ENCODE data around the gene HDAC4. TPM values are rescaled to one million over a fixed set of nuclear protein-coding genes. Genes with fewer than 3 reads are reported as not detected.

Gene HDAC4
- total RNA-seq, 6 experiments from 2014 or later, result 7.4 to 13.0 (median 9.5) TPM

DNA sequence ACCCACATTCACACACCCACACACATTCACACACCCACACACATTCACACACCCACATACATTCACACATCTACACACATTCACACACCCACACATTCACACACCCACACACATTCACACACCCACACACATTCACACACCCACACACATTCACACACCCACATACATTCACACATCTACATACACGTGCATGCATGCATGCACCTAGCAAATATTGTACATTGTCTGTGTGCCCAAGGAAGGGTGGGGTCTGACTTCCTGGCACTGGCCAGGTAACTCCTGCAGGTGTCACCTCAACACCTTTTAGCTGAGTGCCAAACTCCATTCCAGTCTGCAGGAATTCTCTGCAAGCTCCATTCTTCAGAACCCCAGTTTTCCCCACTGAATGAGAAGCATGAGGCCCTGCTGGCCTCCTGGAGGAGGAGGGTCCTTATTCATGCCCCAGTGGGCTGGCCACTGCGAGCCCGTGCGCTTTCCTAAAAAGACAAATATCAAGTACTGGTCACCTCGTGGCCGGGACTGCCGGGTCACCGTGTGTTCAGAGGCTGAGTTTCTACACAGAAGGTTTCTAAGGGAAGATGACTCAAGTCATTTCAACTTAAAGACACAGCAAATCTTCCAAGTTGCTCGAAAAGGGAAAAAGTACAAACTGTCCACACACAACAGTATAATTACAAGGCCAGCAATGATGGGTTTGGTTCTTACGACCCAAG is 131.5 kb downstream of the HDAC4 start:
- H3K4me3 Mint-ChIP-seq, result no peak overlapping the region
- no peak overlapping the region for H3K27ac Mint-ChIP-seq
- TF ChIP-seq, protein P1, sequence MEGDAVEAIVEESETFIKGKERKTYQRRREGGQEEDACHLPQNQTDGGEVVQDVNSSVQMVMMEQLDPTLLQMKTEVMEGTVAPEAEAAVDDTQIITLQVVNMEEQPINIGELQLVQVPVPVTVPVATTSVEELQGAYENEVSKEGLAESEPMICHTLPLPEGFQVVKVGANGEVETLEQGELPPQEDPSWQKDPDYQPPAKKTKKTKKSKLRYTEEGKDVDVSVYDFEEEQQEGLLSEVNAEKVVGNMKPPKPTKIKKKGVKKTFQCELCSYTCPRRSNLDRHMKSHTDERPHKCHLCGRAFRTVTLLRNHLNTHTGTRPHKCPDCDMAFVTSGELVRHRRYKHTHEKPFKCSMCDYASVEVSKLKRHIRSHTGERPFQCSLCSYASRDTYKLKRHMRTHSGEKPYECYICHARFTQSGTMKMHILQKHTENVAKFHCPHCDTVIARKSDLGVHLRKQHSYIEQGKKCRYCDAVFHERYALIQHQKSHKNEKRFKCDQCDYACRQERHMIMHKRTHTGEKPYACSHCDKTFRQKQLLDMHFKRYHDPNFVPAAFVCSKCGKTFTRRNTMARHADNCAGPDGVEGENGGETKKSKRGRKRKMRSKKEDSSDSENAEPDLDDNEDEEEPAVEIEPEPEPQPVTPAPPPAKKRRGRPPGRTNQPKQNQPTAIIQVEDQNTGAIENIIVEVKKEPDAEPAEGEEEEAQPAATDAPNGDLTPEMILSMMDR (IDR thresholded peaks at IDR 0.05), result no peak
- H3K4me1 Mint-ChIP-seq (ENCODE audit: low read depth), result peaks cover 69% of the 10 kb centered on the region
- DNase-seq, result no peak
- no peaks in the 10 kb centered on the region for H3K36me3 Mint-ChIP-seq (ENCODE audit: low read depth)
- H3K9me3 Mint-ChIP-seq, result no peaks in the 10 kb centered on the region
- H3K27me3 Mint-ChIP-seq (ENCODE audit: insufficient read depth), result peaks cover 6% of the 10 kb centered on the region

DNA sequence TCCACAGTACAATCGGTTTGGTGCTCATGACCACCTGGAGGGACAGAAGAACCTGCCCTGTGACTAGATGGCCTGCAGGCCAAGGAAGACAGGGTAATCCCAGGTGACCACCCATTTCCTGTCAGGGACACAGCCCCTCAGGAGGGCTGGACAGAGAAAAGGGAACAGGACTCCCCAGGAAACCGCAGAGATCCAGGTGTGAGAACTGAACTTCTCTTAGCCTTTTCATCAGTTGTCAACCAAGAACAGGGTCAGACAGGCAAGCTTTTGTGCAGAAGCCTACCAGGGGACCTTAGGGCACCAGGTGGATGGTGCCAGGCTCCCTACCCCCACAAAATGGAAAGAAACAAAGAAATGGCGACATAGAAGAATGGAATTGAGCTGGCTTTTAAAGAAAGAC is 132.3 kb downstream of the HDAC4 start:
- H3K27me3 Mint-ChIP-seq (ENCODE audit: insufficient read depth), result peaks cover 6% of the 10 kb centered on the region
- H3K4me1 Mint-ChIP-seq (ENCODE audit: low read depth), result peaks cover 64% of the 10 kb centered on the region
- no peak overlapping the region for H3K27ac Mint-ChIP-seq
- no peaks in the 10 kb centered on the region for H3K9me3 Mint-ChIP-seq
- TF ChIP-seq, protein P1 (IDR thresholded peaks at IDR 0.05), result no peak
- no peak overlapping the region for H3K4me3 Mint-ChIP-seq
- DNase-seq, result no peak
- no peaks in the 10 kb centered on the region for H3K36me3 Mint-ChIP-seq (ENCODE audit: low read depth)

DNA sequence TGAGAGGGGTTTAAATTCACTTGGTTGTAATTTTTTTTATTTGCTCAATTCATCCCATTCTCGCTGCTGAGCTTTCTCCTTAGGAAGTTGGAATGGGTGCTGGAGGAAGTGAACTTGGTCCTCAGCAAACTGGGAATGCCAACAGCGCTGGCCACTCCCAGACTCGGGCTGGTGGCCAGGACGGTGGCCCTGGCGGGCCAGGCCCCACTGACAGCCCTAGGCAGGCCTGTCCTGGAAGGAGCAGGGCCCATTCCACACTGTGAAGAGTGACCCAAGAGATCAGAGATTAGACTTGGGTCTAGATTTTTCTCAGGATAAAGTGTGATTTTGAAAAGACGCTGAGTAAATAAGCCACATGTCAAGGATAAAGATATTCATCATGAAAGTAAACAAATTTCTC is 132.7 kb downstream of the HDAC4 start:
- DNase-seq, result no peak
- peaks cover 59% of the 10 kb centered on the region for H3K4me1 Mint-ChIP-seq (ENCODE audit: low read depth)
- no peak overlapping the region for H3K4me3 Mint-ChIP-seq
- TF ChIP-seq, protein P1 (IDR thresholded peaks at IDR 0.05), result no peak
- H3K9me3 Mint-ChIP-seq, result no peaks in the 10 kb centered on the region
- H3K36me3 Mint-ChIP-seq (ENCODE audit: low read depth), result no peaks in the 10 kb centered on the region
- H3K27ac Mint-ChIP-seq, result no peak overlapping the region
- H3K27me3 Mint-ChIP-seq (ENCODE audit: insufficient read depth), result peaks cover 6% of the 10 kb centered on the region

DNA sequence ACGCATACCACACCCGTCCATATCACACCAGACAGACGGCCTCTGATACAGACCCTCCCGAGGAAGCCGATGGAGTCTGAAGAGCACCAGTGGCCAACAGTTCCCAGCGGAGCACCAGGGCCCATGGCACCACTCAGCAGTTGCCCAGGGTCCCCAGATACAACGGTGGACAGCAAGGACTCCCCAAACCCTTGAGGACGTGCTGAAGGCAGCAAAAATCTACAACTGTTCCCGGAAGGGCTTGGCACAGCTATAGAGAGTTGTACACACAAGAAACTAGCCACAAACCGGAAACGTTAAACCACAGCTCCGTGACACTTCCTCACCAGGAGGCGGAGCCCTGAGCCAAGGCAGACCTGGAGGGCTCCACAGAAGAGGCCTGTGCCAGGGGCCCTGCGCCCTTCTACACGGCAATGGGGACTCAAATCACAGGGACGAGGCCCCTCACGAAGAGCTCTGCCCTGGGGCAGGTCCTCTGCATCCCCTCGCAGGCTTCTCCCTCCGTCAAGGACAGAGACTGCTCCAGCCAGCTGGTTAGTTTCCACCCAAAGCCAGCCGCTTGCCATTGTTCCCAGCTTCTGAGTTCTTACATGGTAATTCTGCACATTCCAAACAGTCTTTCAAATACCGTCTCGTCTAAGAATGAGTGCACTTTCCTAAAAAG is 133.4 kb downstream of the HDAC4 start:
- H3K4me3 Mint-ChIP-seq, result no peak overlapping the region
- H3K36me3 Mint-ChIP-seq (ENCODE audit: low read depth), result no peaks in the 10 kb centered on the region
- DNase-seq, result peak; percentile 37
- H3K27me3 Mint-ChIP-seq (ENCODE audit: insufficient read depth), result peaks cover 5% of the 10 kb centered on the region
- peak overlapping the region; percentile 4; the same call in 1 of the 2 replicates for H3K27ac Mint-ChIP-seq
- TF ChIP-seq, protein P1 (IDR thresholded peaks at IDR 0.05), result peak; percentile 32; the same call in 1 of the 2 replicates
- peaks cover 55% of the 10 kb centered on the region for H3K4me1 Mint-ChIP-seq (ENCODE audit: low read depth)
- no peaks in the 10 kb centered on the region for H3K9me3 Mint-ChIP-seq

DNA sequence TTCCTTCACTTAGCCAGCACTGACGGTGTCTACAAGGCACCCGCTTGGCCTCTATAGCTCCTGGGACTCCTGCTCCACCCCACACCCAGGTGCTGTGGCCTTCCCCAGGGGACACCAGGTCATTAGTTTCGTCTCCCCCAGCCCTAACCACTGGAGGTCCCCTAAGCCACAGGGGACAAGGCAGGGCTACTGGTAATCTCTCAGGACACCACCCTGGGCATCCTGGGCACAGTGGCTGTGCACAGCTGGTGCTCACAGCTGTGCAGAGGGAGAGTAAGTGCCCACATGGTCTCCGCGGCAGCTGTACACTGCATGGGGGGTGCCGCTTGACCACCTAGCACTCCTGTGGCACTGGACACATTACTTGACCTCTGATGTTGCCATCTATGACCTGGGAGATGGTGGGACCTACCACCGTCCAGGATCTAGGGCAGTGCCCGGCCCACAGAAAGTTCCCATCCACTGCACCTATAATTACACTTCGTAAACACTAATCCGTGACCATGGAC is 134.0 kb downstream of the HDAC4 start:
- no peaks in the 10 kb centered on the region for H3K9me3 Mint-ChIP-seq
- peaks cover 49% of the 10 kb centered on the region for H3K4me1 Mint-ChIP-seq (ENCODE audit: low read depth)
- no peak overlapping the region for H3K4me3 Mint-ChIP-seq
- TF ChIP-seq, protein P1 (IDR thresholded peaks at IDR 0.05), result no peak
- H3K27ac Mint-ChIP-seq, result peak overlapping the region; percentile 25; the same call in 1 of the 2 replicates
- H3K27me3 Mint-ChIP-seq (ENCODE audit: insufficient read depth), result peaks cover 4% of the 10 kb centered on the region
- H3K36me3 Mint-ChIP-seq (ENCODE audit: low read depth), result no peaks in the 10 kb centered on the region
- no peak for DNase-seq
